MG63 (cell line): Measurements from ENCODE around the gene DLX3. TPM values are rescaled to one million over a fixed set of nuclear protein-coding genes. Genes with fewer than 3 reads are reported as not detected.
"Not testable (repeated sequence)": the region's sequence is repeated elsewhere in the genome, so short reads cannot be mapped to it uniquely, and the experiment has no call there.

Experiments
- DNase-seq: peaks from one replicate; pipeline ENCODE4 v3.0.0-alpha.2; 2020
- H3K27me3 ChIP-seq: fragments of 250-450 bp; sonication (Bioruptor Pico); 2 replicates; pipeline ENCODE4 v1.5.1; 2020; ENCODE audit warnings: mild to moderate bottlenecking, moderate library complexity
- H3K36me3 ChIP-seq: fragments of 250-450 bp; sonication (Bioruptor Pico); 2 replicates; pipeline ENCODE4 v1.5.1; 2020; ENCODE audit warnings: mild to moderate bottlenecking, moderate library complexity
- H3K4me3 ChIP-seq: fragments of 250-450 bp; sonication (Bioruptor Pico); 2 replicates; pipeline ENCODE4 v1.5.1; 2020; ENCODE audit warnings: mild to moderate bottlenecking, moderate library complexity
- H3K9me3 ChIP-seq: fragments of 250-450 bp; sonication (Bioruptor Pico); 2 replicates; pipeline ENCODE4 v1.5.1; 2020; ENCODE audit warnings: mild to moderate bottlenecking, moderate library complexity
- total RNA-seq: library from RNA; depleted of rRNA; stranded (reverse); fragments of >200 nt; shearing (Covaris generic); gene quantifications from 2 replicates; pipeline ENCODE4 v1.2.3, GENCODE V29; 2014; ENCODE audit warnings: low replicate concordance; rRNA removed

DLX3 gene
- total RNA-seq = 2.5 and 5.3 TPM in 2 replicates

DNA sequence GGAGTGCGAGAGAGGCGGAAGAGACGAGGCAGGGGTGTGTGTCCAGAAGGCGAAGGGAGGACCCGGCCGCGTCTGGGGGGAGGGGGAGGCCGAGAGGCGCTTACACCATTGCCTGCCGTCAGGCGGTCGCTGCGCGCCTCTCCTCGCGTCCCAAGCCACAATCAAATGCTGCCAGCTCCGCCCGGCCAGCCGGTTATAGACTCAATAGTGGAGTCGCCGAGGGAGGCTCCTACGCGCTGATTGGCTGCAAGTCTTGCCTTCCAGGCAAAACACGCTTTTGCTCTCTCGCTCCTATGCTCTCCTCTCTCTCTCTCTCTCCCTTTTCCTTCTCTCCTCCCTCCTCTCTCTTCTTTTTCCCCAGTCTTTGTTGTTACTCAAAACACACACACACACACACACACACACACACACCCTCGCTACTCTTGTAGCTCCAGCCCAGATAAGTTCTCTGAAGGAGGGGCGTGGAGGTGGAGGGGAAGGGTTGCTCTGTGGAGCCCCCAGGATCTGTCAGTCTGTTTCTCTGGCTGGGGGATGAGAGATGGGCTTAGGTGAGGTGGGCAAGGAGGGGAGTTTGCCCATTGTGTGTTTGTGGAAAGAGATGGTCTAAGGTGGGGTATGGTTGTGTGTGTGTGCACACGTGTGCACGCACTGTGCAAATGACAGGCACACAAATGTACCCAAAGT lies at the start of gene DLX3:
Gene DLX3, minus strand, starts transcription at position 170 of the 684 bp plus-strand sequence. CDS start 226 bp downstream, outside the sequence.
- Histone ChIP-seq H3K27me3 (peaks cover 14% of the 10 kb centered on the region), H3K9me3 (no peaks in the 10 kb centered on the region), H3K4me3 (peak within 1 kb of the TSS; percentile 66), H3K36me3 (peaks cover 20% of the 10 kb centered on the region)
- DNase-seq = peak; percentile 97

- no peaks in the 10 kb centered on the region for H3K36me3 ChIP-seq
- H3K27me3 ChIP-seq = no peaks in the 10 kb centered on the region
- no peaks in the 10 kb centered on the region; the same call in 1 of the 2 replicates for H3K9me3 ChIP-seq
- no peak overlapping the region for H3K4me3 ChIP-seq
- DNase-seq = no peak
Measured at GRCh38 chr17:50044483-50044882, 49.5 kb upstream of the DLX3 start.

DNA sequence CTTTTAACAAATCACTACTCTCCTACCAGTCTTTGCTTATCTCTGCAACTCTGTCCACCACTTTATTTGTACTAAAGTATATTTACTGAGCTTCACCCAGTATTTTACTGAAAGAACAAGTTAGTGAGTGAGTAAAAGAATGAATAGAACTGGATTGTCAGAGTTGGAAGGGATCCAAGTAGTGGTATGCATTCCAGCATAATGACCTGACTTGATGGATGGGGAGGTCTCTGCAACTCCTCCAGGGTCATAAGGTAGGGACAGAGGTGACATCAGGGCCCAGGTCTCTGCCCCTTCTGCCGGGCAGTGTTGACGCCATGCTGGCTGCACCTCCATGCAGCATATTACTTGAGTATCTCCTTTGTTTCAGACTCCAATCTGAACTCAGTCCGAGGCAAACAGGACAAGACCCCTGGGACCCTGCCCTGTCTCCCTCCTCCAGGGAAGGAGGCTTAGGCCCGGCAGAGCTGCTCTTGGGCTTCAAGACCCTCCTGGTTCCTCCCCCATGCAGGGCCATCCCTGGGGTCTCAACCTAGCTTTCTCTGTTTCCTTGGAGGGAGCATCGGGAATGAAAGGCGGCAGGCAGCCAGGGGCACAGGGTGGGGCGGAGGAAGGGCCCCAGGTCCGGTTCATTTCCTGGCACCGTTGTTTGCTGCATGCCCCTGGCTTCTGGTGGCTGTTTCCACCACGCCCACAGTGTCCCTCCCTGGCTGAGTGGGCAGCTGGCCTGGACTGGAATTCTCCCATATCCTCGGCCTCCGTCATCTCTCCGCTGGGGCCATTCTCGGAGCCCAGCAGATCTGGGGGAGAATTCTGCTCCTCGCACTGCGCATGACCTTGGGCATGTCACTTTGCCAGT lies 48.5 kb upstream of the DLX3 start:
- Histone ChIP-seq H3K4me3 (no peak overlapping the region), H3K9me3 (no peaks in the 10 kb centered on the region; the same call in 1 of the 2 replicates), H3K27me3 (no peaks in the 10 kb centered on the region), H3K36me3 (no peaks in the 10 kb centered on the region)
- DNase-seq = no peak

DNA sequence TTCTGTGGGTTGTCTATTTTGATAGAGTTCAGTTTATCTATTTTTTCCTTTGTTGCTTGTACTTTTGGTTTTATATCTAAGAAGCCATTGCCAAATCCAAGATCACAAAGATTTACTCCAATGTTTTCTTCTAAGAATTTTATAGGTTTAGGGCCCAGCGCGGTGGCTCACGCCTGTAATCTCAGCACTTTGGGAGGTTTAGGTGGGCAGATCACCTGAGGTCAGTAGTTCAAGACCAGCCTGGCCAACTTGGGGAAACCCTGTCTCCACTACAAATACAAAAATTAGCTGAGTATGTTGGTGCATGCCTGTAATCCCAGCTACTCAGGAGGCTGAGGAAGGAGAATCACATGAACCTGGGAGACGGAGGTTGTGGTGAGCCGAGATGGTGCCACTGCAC lies 47.2 kb upstream of the DLX3 start:
- H3K27me3 ChIP-seq = no peaks in the 10 kb centered on the region
- no peaks in the 10 kb centered on the region; the same call in 1 of the 2 replicates for H3K9me3 ChIP-seq
- H3K4me3 ChIP-seq = no peak overlapping the region
- DNase-seq = no peak
- no peaks in the 10 kb centered on the region for H3K36me3 ChIP-seq

DNA sequence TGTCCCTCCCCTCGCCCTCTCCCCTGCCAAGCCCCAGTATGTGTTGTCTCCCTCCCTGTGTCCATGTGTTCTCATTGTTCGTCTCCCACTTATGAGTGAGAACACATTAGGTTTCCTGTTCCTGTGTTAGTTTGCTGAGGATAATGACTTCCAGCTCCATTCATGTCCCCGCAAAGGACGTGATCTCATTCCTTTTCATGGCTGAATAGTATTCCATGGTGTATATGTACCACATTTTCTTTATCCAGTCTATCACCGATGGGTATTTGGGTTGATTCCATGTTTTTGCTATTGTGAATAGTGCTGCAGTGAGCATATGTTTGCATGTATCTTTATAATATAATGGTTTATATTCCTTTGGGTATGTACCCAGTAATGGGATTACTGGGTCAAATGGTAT lies 45.5 kb upstream of the DLX3 start:
- not testable (repeated sequence) for H3K4me3 ChIP-seq, H3K9me3 ChIP-seq, H3K27me3 ChIP-seq, DNase-seq, H3K36me3 ChIP-seq

DNA sequence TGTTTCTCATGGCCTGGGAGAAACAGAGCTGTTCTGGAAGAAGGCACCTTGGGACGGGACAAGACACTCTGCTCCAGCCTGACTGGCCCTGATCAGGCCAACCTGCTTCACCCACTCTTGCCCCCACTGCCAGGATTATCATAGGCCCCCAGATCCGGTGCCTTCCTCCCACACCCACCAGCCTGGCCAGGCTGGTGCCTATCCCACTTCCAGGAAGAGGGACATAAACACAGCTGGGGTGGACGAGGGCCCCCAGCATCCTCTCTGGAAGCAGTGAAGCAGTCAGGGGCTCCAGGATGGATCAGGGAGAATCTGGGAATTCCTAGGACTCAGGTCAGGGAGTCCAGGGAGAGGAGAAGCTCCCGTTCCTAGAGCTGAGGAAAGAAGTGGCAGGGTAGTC lies 44.0 kb upstream of the DLX3 start:
- DNase-seq = no peak
- Histone ChIP-seq H3K36me3 (no peaks in the 10 kb centered on the region), H3K4me3 (no peak overlapping the region), H3K27me3 (no peaks in the 10 kb centered on the region), H3K9me3 (no peaks in the 10 kb centered on the region; the same call in 1 of the 2 replicates)

DNA sequence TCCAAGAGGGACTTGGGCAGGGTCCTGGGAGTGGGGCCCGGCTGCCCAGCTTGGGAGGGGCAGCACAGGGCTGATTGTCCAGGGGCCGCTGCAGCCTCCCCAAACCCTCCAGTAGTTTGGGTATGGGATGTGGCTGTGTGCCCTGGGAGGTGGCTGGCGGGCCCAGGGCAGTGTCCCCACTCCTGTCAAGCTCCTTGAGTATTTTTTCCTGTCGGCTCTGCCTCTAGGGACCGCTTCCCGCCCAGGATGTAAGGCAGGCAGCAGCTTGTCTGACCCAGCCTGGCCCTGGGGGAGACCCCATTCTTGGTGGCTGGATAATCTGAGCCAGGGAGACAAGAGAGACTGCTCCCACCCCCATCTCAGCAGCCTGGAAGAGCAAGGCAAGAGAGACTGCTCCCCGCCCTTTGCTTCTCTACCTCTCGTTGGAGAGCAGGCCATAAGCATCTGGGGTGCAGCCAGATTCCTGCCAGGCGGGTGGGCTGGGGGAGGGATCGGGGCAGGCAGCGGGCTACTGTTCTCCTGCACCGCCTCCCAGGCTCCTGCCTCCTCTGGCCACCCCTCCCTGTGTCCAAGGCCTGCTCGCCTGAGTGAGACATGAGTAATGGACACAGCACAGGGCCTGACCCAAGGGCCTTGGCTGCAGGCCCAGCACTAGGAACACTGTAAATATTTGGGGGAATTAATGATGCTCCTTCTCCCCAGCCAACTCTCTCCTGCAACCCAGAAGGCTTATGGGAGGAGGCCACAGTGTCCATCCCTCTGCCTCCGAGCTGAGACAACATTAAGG lies 42.5 kb upstream of the DLX3 start:
- DNase-seq = peak; percentile 100
- H3K9me3 ChIP-seq = no peaks in the 10 kb centered on the region
- no peak overlapping the region for H3K4me3 ChIP-seq
- no peaks in the 10 kb centered on the region for H3K27me3 ChIP-seq
- H3K36me3 ChIP-seq = no peaks in the 10 kb centered on the region

- Histone ChIP-seq H3K9me3 (no peaks in the 10 kb centered on the region), H3K36me3 (no peaks in the 10 kb centered on the region), H3K27me3 (no peaks in the 10 kb centered on the region), H3K4me3 (no peak overlapping the region)
- no peak for DNase-seq
Measured at GRCh38 chr17:50036455-50037261, 41.6 kb upstream of the DLX3 start.

- Histone ChIP-seq H3K27me3 (no peaks in the 10 kb centered on the region), H3K4me3 (no peak overlapping the region), H3K36me3 (no peaks in the 10 kb centered on the region), H3K9me3 (no peaks in the 10 kb centered on the region)
- no peak for DNase-seq
Measured at GRCh38 chr17:50035945-50036344, 40.9 kb upstream of the DLX3 start.

DNA sequence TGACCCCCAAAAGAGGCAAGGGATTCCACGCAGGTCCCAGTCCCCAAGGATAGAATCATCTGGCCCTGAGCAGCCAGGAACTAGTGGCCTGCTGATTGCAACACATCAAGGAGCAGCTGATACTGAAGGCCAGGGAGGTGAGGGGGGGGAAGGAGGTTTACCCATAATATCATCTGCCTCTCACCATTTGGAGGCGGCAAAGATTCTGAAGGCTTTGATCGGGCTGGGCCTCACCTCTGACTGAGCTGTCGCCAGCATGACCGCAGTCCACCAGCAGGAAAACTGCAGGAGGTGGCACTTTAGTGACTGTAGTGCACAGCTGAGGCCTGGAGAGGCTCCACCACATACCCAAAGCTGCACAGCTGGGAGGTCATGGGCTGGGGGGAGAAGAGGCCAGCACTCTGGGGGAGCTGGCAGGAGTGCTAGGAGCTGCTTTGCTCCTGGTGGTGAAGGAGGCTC lies 40.4 kb upstream of the DLX3 start:
- Histone ChIP-seq H3K27me3 (no peaks in the 10 kb centered on the region), H3K4me3 (no peak overlapping the region)
- peak; percentile 53 for DNase-seq

GRCh38 chr17:50034498-50035364 lies 39.7 kb upstream of the DLX3 start:
- no peak for DNase-seq
- no peaks in the 10 kb centered on the region for H3K9me3 ChIP-seq
- H3K36me3 ChIP-seq = no peaks in the 10 kb centered on the region
- H3K27me3 ChIP-seq = no peaks in the 10 kb centered on the region
- no peak overlapping the region for H3K4me3 ChIP-seq

More for the DNA sequence above, 40.4 kb upstream of the DLX3 start:
- Histone ChIP-seq H3K36me3 (no peaks in the 10 kb centered on the region), H3K9me3 (no peaks in the 10 kb centered on the region)

DNA sequence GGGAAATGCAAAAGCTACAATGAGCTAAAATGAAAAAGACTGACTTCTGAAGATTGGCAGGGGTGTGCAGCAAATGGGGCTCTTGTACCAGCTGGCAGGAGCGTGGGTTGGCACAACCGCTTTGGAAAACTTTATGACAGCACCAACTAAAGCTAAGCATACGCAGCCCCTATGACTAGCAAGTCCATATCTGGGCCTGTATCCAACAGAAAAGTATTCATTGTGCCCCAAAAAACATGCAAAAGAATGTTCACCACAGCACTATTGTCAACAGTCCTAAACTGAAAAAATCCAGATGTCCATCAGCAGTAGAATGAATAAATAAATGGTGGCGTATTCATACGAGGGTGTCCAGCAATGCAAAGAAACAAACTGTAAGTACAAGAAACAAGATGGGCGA lies 38.3 kb upstream of the DLX3 start:
- Histone ChIP-seq H3K9me3 (no peaks in the 10 kb centered on the region), H3K27me3 (no peaks in the 10 kb centered on the region), H3K4me3 (no peak overlapping the region), H3K36me3 (no peaks in the 10 kb centered on the region)
- DNase-seq = peak; percentile 94

- Histone ChIP-seq H3K36me3 (no peaks in the 10 kb centered on the region), H3K9me3 (no peaks in the 10 kb centered on the region), H3K27me3 (no peaks in the 10 kb centered on the region), H3K4me3 (no peak overlapping the region)
- no peak for DNase-seq
Measured at GRCh38 chr17:50029185-50029584, 34.2 kb upstream of the DLX3 start.

- H3K9me3 ChIP-seq = no peaks in the 10 kb centered on the region
- H3K27me3 ChIP-seq = no peaks in the 10 kb centered on the region
- no peak for DNase-seq
- H3K4me3 ChIP-seq = no peak overlapping the region
- no peaks in the 10 kb centered on the region for H3K36me3 ChIP-seq
Measured at GRCh38 chr17:50028736-50029120, 33.7 kb upstream of the DLX3 start.
